Activated T-cell treated with anti-CD3 and anti-CD28 coated beads for 24 hours (primary cell): ENCODE measurements around the gene GLRA1.
"Not testable (repeated sequence)": the region's sequence is repeated elsewhere in the genome, so short reads cannot be mapped to it uniquely, and the experiment has no call there.

Experiments
- DNase-seq: peaks from one replicate; pipeline ENCODE4 v3.0.0-alpha.2; 2020; ENCODE audit warnings: low read depth

Gene GLRA1

DNA sequence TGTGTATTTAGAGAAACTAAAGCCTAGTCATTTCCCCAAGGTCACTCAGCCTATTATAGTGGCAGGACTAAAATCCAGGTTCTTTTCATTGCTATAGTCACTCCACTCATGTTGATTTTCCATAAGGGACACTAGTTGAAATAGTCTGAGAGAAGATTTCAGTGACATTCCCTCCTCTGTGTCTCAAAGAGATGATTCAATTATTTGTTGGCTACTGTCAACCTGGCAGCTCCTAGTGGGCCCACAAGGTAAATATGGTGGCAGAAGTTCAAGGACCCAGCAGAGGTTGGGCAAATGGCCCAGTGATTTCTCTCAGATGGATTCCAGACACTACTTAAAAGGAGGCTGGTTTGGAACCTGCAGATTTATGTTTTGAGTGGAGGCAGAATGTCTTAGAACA, 104.8 kb downstream of the GLRA1 start:
- no peak for DNase-seq

GRCh38 chr5:151815051-151815450, 109.6 kb downstream of the GLRA1 start:
- DNase-seq = no peak

GRCh38 chr5:151812757-151813309, 111.8 kb downstream of the GLRA1 start:
- DNase-seq = no peak

GRCh38 chr5:151811593-151812321, 112.9 kb downstream of the GLRA1 start:
- no peak for DNase-seq

DNA sequence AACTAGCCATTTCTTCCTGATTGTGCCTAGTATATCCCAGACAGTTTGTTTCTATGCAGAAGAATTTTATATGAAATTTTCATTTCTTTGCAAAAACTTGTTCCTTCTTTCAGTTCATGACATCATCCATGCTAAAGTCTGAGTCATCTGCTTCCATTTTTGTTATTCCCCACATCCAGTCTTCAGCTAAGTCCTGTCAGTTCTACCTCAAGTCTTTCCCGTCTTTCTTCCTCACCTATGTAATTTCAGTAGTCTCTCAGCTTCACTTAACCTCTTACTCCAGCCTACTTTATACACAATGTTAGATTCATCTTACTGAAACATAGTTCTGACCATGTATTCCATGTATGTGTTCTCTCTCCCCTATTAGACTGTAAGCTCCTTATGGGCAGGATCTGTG, 113.8 kb downstream of the GLRA1 start:
- DNase-seq = no peak

DNA sequence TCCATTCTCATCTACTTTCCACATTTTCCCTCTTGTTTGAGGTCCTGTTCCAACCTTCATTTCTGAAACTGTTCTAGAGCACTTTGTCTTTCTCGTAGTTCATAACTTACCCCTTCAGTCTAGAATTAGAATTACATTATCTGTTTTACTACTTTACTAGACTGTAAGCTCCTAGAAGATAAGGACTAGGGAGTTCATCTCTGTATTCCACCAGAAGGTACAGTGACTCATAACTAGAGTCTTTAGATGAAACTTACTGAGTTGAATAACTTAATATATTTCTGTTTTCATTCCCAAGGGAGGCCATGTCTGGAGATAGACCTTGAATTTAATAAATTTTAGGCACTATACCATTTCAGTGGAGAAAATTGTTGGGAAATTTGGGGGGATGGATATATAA, 114.2 kb downstream of the GLRA1 start:
- DNase-seq = no peak

GRCh38 chr5:151808451-151809169, 116.0 kb downstream of the GLRA1 start:
- no peak for DNase-seq

- no peak for DNase-seq
These were observed 119.0 kb downstream of the GLRA1 start for GRCh38 chr5:151805414-151806223.

DNA sequence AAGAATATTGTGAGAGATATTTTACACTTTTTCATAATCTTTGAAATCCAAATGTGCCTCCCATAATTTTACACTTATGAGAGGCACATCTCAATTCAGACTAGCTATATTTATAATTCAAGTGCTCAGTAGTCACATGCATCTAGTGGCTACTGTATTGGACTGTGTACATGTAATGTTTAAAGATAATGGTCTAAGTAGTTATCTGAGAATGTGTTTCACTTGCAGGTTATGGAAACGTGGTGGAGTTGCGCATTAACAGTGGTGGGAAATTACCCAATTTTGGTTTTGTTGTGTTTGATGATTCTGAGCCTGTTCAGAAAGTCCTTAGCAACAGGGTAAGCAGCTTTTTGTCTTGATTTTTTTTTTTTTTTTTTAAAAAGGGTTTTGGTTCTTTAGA, 124.1 kb downstream of the GLRA1 start:
- DNase-seq = no peak

DNA sequence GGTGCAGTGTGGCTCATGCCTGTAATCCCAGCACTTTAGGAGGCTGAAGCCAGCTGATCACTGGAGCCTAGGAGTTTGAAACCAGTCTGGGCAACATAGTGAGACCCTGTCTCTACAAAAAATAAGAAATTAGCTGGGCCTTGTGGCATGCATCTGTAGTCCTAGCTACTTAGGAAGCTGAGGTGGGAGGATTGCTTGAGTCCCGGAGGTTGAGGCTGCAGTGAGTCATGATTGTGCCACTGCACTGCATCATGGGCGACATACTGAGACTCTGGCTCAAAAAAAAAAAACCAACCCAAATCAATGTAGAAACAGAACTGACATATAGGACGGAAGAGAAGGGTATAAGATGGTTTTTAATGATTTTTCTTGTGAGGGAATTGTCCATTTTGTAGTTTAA, 125.2 kb downstream of the GLRA1 start:
- DNase-seq = no peak

DNA sequence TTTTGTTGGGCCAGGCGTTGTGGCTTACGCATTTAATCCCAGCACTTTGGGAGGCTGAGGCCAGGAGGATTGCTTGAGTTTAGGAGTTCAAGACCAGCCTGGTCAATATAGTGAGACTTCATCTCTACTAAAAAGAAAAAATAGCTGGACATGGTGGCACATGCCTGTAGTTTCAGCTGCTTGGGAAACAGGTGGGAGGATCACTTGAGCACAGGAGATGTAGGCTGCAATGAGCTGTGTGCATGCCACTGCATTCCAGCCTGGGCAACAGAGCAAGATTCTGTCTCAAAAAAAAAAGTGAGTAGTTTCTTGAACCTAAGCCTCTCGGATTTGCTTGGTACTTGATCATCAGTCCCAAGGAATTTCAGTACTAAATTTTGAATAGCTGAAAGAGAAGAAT, 126.0 kb downstream of the GLRA1 start:
- no peak for DNase-seq

DNA sequence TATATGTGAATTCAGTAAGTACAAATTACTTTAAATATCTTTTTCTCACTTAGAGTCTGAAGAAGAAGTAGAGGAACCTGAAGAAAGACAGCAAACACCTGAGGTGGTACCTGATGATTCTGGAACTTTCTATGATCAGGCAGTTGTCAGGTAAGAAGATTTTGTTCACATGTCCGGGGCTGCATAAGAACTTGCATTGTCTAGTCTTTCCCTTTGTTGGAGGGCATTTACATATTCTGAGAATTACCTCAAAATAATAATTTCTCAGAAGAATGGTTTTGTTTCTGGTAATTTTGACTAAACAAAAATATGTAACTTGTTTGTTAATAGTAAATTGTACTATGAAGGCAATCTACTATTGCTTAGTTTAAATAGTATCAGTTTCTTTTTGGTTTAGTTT, 129.2 kb downstream of the GLRA1 start:
- DNase-seq = no peak

GRCh38 chr5:151793358-151793757, 131.3 kb downstream of the GLRA1 start:
- no peak for DNase-seq

DNA sequence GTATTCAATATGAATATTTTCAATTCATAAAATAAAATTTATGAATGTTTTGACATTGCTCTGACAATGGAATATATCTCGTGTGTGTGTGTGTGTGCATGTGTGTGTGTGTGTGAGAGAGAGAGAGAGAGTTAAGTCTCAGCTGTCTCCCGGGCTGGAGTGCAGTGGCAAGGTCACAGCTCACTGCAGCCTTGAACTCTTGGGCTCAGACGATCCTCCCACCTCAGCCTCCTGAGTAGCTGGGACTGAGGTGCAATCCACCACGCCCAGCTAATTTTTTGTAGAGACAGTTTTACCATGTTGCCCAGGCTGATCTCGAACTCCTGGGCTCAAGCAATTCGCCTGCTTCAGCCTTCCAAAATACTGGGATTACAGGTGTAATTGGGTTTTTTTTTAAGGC, 136.8 kb downstream of the GLRA1 start:
- no peak for DNase-seq

- no peak for DNase-seq
These were observed 138.2 kb downstream of the GLRA1 start for GRCh38 chr5:151786468-151786867.

DNA sequence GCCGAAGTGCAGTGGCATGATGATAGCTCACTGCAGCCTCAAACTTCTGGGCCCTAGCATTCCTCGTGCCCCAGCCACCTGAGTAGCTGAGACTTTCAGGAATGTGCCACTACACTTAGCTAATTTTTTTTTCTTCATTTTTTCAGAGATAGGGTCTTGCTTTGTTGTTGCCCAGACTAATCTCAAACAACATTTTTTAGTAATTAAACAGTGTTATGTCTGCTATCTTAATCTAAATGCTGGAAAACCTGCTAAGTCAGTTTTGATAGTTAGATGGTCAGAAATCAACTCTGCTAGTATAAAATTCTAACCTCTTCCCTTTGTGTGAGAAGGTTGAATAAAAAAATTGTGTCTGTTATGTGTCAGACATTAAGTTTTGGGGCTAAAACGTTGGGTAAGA, 140.5 kb downstream of the GLRA1 start:
- DNase-seq = no peak

- DNase-seq = not testable (repeated sequence)
These were observed 141.0 kb downstream of the GLRA1 start for GRCh38 chr5:151783664-151784063.

DNA sequence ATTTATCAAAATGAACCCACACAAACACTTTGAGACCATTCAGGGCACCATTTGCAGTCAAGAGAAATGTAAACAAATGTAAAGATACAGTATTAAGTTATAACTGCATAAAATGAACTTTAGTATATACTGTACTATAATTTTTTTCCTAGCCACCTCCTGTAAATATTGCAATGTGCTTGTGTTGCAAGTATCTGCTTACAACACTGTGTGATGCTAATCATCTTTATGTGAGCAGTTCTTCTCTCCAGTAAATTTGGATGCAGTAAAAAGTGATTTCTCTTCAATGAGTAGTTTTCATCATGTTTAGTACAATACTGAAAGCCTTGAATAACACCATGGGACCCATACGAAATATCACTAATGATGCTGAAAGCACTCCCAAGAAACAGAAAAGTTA, 143.4 kb downstream of the GLRA1 start:
- DNase-seq = no peak

GRCh38 chr5:151780348-151780747, 144.3 kb downstream of the GLRA1 start:
- no peak for DNase-seq

GRCh38 chr5:151779531-151780125, 145.0 kb downstream of the GLRA1 start:
- no peak for DNase-seq

DNA sequence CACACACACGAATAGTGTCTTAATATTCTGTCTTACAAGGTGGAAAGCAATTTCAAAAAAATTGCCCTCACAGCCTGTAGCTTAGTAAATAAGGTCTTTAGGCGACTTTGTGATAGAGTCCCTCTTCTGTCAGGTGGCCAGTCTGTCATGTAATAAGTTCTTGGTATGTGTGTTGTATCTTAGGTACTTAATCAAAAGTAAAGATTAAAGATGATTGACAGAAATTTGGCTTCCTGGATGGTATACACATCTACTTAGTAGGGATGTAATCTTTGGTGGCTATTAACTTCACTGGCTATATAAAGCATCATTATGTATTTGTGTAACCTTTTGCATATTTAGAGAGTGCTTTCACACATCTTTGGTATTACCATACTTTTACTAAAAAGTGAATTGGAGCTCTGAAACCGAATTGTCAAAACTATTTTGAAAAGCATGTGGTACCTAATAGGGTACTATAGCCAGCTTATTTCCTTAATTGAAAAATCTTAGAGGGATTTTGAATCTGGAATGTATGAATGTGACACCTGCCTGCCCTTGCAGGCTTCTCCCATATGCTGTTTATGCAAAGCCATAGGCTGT, 149.5 kb downstream of the GLRA1 start:
- no peak for DNase-seq

DNA sequence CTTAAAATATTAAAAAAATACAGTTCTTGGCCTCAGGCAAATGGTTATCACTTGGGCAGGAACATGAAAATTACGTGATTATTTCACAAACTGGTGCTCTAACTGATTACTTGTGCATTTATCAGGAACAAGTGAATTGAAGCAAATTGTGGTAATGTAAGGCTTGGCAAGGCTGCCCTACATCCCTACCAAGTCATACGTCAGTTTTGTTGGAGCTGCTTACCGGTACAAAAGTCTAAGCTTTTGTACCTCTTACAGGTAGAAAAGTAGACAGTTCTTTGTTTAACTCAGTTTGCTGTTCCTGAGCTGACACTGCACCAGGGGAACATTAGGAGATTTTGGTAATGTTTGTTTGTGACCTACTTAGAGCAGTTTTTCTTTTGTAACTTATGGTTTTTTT, 150.7 kb downstream of the GLRA1 start:
- DNase-seq = no peak
